22Rv1 (cell line): ENCODE data around the gene ICAM4.

Source experiments
- ZFX ChIP-seq: fragments of 450-650 bp; IDR thresholded peaks from 2 replicates; pipeline ENCODE4 v1.6.1; 2017; ENCODE audit warnings: antibody characterized with exemption, borderline replicate concordance
- TF ChIP-seq, protein P1 (sequence below): fragments of 450-650 bp; IDR thresholded peaks from 2 replicates; pipeline ENCODE4 v1.5.1; 2017; ENCODE audit warnings: mild to moderate bottlenecking

DNA sequence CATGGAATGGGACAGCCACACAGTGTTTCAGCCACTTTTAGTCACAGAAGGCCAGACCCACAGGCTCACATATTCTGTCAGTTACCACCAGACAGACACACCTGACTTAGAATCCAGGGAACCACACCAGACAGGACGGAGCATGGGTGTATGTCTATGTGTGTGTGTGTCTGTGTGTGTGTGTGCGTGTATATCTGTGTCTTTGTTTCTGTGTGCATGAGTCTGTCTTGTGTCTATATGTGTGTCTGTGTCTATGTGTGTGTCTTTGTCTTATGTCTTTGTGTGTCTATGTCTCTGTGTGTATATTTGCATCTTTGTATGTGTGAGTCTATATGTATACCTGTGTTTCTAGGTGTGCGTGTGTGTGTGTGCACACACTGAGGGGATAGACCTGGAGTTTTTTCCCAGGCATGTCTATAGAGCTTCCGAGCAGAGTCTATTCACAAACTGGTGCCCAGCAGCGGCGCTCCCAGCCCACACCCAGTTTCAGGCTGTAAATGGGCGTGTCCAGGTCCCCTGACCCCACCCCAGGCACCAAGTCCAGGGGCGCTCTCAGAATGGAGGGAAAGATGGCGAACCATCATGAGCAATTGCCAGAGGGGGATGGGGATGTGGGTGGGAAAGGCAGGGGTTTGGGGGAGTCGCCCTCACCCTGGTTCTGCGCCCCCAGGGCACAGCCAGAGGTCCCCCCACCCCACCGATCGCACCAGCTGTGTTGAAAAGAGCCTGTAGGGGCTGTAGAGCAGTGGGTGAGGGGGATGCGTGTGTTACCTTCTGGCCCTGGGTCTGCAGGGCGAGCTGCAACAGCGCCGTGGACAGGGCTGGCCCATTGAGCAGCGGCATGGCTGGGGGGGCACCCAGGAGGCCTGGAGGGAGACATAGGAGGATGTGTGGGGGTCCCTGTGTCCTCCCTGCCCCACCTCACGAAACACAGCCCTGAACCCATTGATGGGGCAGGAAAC, 35.4 kb downstream of the ICAM4 start:
- TF ChIP-seq, protein P1, sequence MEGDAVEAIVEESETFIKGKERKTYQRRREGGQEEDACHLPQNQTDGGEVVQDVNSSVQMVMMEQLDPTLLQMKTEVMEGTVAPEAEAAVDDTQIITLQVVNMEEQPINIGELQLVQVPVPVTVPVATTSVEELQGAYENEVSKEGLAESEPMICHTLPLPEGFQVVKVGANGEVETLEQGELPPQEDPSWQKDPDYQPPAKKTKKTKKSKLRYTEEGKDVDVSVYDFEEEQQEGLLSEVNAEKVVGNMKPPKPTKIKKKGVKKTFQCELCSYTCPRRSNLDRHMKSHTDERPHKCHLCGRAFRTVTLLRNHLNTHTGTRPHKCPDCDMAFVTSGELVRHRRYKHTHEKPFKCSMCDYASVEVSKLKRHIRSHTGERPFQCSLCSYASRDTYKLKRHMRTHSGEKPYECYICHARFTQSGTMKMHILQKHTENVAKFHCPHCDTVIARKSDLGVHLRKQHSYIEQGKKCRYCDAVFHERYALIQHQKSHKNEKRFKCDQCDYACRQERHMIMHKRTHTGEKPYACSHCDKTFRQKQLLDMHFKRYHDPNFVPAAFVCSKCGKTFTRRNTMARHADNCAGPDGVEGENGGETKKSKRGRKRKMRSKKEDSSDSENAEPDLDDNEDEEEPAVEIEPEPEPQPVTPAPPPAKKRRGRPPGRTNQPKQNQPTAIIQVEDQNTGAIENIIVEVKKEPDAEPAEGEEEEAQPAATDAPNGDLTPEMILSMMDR, result no peak
- TF ChIP-seq ZFX, result no peak
